ENCODE measurements around the gene SAMD4A.

DNA sequence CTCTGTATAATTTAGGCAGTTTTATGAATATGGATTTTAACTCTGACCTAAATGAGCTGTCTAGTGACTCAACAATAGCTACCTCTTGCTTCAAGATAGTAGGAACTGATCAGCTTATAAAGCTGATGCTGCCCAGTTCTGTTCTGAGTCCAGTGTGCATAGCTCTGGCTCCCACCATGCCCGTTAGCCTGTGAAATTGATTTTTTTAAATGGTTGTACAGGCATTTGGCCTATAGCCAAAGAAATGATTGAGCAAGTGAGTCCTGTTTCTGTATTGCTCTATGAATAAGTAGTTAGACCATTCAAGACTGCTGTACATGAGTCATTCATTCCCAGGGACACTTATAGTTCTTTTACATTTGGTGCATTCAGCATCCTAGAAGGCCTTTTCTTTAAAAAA is 36.4 kb downstream of the SAMD4A start:
- TF ChIP-seq, protein P1, sequence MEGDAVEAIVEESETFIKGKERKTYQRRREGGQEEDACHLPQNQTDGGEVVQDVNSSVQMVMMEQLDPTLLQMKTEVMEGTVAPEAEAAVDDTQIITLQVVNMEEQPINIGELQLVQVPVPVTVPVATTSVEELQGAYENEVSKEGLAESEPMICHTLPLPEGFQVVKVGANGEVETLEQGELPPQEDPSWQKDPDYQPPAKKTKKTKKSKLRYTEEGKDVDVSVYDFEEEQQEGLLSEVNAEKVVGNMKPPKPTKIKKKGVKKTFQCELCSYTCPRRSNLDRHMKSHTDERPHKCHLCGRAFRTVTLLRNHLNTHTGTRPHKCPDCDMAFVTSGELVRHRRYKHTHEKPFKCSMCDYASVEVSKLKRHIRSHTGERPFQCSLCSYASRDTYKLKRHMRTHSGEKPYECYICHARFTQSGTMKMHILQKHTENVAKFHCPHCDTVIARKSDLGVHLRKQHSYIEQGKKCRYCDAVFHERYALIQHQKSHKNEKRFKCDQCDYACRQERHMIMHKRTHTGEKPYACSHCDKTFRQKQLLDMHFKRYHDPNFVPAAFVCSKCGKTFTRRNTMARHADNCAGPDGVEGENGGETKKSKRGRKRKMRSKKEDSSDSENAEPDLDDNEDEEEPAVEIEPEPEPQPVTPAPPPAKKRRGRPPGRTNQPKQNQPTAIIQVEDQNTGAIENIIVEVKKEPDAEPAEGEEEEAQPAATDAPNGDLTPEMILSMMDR (conservative IDR thresholded peaks at IDR 0.05 in 1 of 2, IDR thresholded peaks at IDR 0.05 in 1 of 2; ENCODE audit: low read depth in 1 of 2, low read length in 2 of 2): no peak
- no peak for TF ChIP-seq EZH2 (IDR thresholded peaks at IDR 0.05; ENCODE audit: low read length, missing control alignments)

Data from fibroblast of lung (primary cell).